ENCODE data around the gene NPNT.
A peak's percentile ranks its signal among the peaks of the same experiment; 100 is the strongest.

NPNT gene

GRCh38 chr4:105994061-105994460, 98.8 kb downstream of the NPNT start:
- peak; percentile 47 for DNase-seq
- Histone ChIP-seq H3K27me3 (no peaks in the 10 kb centered on the region), H3K36me3 (no peaks in the 10 kb centered on the region), H3K4me3 (ENCODE audit: low read depth, low read length) (no peak overlapping the region), H3K9me3 (no peaks in the 10 kb centered on the region), H3K4me1 (peaks cover 22% of the 10 kb centered on the region)
- no peak for TF ChIP-seq CTCF (IDR thresholded peaks at IDR 0.05; ENCODE audit: low read depth, low read length)

- no peak overlapping the region for H3K4me3 ChIP-seq (ENCODE audit: low read depth, low read length)
- no peaks in the 10 kb centered on the region for H3K9me3 ChIP-seq
- no peaks in the 10 kb centered on the region for H3K27me3 ChIP-seq
- H3K4me1 ChIP-seq = peaks cover 22% of the 10 kb centered on the region
- TF ChIP-seq CTCF (IDR thresholded peaks at IDR 0.05; ENCODE audit: low read depth, low read length) = no peak
- DNase-seq = no peak
- H3K36me3 ChIP-seq = no peaks in the 10 kb centered on the region
Measured at GRCh38 chr4:105994841-105995501, 99.7 kb downstream of the NPNT start.

GRCh38 chr4:105996845-105997244, 101.6 kb downstream of the NPNT start:
- no peak overlapping the region for H3K4me3 ChIP-seq (ENCODE audit: low read depth, low read length)
- no peaks in the 10 kb centered on the region for H3K9me3 ChIP-seq
- no peak for DNase-seq
- H3K27me3 ChIP-seq = no peaks in the 10 kb centered on the region
- H3K36me3 ChIP-seq = no peaks in the 10 kb centered on the region
- no peak for TF ChIP-seq CTCF (IDR thresholded peaks at IDR 0.05; ENCODE audit: low read depth, low read length)
- peaks cover 8% of the 10 kb centered on the region; the same call in 1 of the 2 replicates for H3K4me1 ChIP-seq

GRCh38 chr4:105998171-105999063, 103.1 kb downstream of the NPNT start:
- no peak for TF ChIP-seq CTCF (IDR thresholded peaks at IDR 0.05; ENCODE audit: low read depth, low read length)
- DNase-seq = no peak

GRCh38 chr4:106002994-106003393, 107.7 kb downstream of the NPNT start:
- H3K36me3 ChIP-seq = no peaks in the 10 kb centered on the region
- DNase-seq = no peak
- H3K4me3 ChIP-seq (ENCODE audit: low read depth, low read length) = no peak overlapping the region
- H3K4me1 ChIP-seq = no peaks in the 10 kb centered on the region; the same call in 1 of the 2 replicates
- H3K9me3 ChIP-seq = no peaks in the 10 kb centered on the region
- H3K27me3 ChIP-seq = no peaks in the 10 kb centered on the region
- TF ChIP-seq CTCF (IDR thresholded peaks at IDR 0.05; ENCODE audit: low read depth, low read length) = no peak

More at GRCh38 chr4:105998171-105999063, 103.1 kb downstream of the NPNT start:
- Histone ChIP-seq H3K27me3 (no peaks in the 10 kb centered on the region), H3K36me3 (no peaks in the 10 kb centered on the region), H3K9me3 (no peaks in the 10 kb centered on the region), H3K4me1 (peaks cover 8% of the 10 kb centered on the region; the same call in 1 of the 2 replicates), H3K4me3 (ENCODE audit: low read depth, low read length) (no peak overlapping the region)

GRCh38 chr4:106010761-106011160, 115.5 kb downstream of the NPNT start:
- Histone ChIP-seq H3K4me3 (ENCODE audit: low read depth, low read length) (no peak overlapping the region), H3K27me3 (no peaks in the 10 kb centered on the region), H3K36me3 (no peaks in the 10 kb centered on the region), H3K4me1 (no peaks in the 10 kb centered on the region), H3K9me3 (no peaks in the 10 kb centered on the region; the same call in 1 of the 2 replicates)
- TF ChIP-seq CTCF (IDR thresholded peaks at IDR 0.05; ENCODE audit: low read depth, low read length) = no peak
- no peak for DNase-seq

Data from BE2C (cell line).